Endothelial cell of umbilical vein (primary cell): ENCODE measurements around the gene CEP128.

Experiments
- EZH2 ChIP-seq: IDR thresholded peaks from 2 replicates; pipeline ENCODE4 v1.6.1; 2012; ENCODE audit warnings: borderline replicate concordance, low read depth, mild to moderate bottlenecking, moderate library complexity, low read length, inconsistent platforms; ENCODE audit not compliant: severe bottlenecking
- FOS ChIP-seq: IDR thresholded peaks from 2 replicates; pipeline ENCODE4 v1.6.1; 2011; ENCODE audit warnings: mild to moderate bottlenecking, low read length, moderate library complexity, borderline replicate concordance; ENCODE audit not compliant: insufficient read depth
- GATA2 ChIP-seq: IDR thresholded peaks from 2 replicates; pipeline ENCODE4 v1.7.0; 2011; ENCODE audit warnings: low read depth, mild to moderate bottlenecking, moderate library complexity, mixed read lengths, low read length; ENCODE audit not compliant: insufficient read length, insufficient read depth
- MYC ChIP-seq: IDR thresholded peaks from one replicate; pipeline ENCODE4 v1.6.1; 2011; ENCODE audit warnings: mild to moderate bottlenecking, low read depth, low read length
- POLR2A ChIP-seq: IDR thresholded peaks from 2 replicates; pipeline ENCODE4 v1.6.1; 2012; ENCODE audit warnings: low read depth, mild to moderate bottlenecking, control low read depth, low read length
- POLR2AphosphoS5 ChIP-seq: IDR thresholded peaks from 2 replicates; pipeline ENCODE4 v1.6.1; 2012; ENCODE audit warnings: low read depth, mild to moderate bottlenecking, control low read depth, low read length, moderate library complexity; ENCODE audit not compliant: insufficient read depth
- TF ChIP-seq, protein P1 (sequence below), 2 donors: IDR thresholded peaks; 1 replicate in 1 of 2; 2 replicates in 1 of 2; pipeline ENCODE4 v1.5.1; 2011; ENCODE audit warnings: low read length in 2 of 2, mild to moderate bottlenecking in 2 of 2, moderate library complexity in 2 of 2, control low read depth in 1 of 2, inconsistent platforms in 1 of 2, low read depth in 1 of 2; ENCODE audit not compliant: insufficient read depth in 1 of 2; ENCODE audit errors: extremely low read depth in 1 of 2
- TF ChIP-seq, protein P2 (sequence below): IDR thresholded peaks from 2 replicates; pipeline ENCODE4 v1.6.1; 2011; ENCODE audit not compliant: insufficient read depth, insufficient read length

DNA sequence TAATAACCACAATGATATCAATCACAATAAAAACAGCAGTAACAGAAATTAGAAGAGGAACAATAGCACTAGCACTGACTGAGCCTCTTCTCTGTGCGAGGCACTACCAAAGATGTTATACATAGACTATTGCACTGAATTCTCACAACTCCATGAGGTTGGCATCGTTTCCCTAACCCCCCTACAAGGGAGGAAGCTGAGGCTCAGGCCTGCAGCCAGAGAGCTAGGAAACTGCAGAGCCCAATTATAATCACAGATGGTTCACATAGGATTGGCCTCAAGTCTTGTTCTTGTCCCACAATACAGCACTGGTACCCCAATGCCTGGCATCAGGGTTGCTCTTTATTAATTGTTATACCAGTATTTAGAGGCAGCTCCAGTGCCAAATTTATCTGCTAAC, 278.0 kb downstream of the CEP128 start:
- TF ChIP-seq, protein P1, sequence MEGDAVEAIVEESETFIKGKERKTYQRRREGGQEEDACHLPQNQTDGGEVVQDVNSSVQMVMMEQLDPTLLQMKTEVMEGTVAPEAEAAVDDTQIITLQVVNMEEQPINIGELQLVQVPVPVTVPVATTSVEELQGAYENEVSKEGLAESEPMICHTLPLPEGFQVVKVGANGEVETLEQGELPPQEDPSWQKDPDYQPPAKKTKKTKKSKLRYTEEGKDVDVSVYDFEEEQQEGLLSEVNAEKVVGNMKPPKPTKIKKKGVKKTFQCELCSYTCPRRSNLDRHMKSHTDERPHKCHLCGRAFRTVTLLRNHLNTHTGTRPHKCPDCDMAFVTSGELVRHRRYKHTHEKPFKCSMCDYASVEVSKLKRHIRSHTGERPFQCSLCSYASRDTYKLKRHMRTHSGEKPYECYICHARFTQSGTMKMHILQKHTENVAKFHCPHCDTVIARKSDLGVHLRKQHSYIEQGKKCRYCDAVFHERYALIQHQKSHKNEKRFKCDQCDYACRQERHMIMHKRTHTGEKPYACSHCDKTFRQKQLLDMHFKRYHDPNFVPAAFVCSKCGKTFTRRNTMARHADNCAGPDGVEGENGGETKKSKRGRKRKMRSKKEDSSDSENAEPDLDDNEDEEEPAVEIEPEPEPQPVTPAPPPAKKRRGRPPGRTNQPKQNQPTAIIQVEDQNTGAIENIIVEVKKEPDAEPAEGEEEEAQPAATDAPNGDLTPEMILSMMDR (IDR thresholded peaks at IDR 0.05; ENCODE audit: extremely low read depth in 1 of 2, insufficient read depth in 1 of 2, low read depth in 1 of 2, low read length in 2 of 2): no peak
- TF ChIP-seq POLR2A (no peak), EZH2 (no peak), POLR2AphosphoS5 (no peak), GATA2 (no peak), MYC (no peak), FOS (no peak)
- TF ChIP-seq, protein P2, sequence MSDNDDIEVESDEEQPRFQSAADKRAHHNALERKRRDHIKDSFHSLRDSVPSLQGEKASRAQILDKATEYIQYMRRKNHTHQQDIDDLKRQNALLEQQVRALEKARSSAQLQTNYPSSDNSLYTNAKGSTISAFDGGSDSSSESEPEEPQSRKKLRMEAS: no peak
